ES-I3 (cell line): ENCODE data around the gene PDE4B.
"Not testable (repeated sequence)": the region's sequence is repeated elsewhere in the genome, so short reads cannot be mapped to it uniquely, and the experiment has no call there.

Source experiments
- H3K36me3 ChIP-seq: 2 replicates; pipeline ENCODE4 v1.6.1; 2013; ENCODE audit warnings: mild to moderate bottlenecking, low read length, control low read depth, moderate library complexity; ENCODE audit not compliant: insufficient read depth
- H3K4me1 ChIP-seq: 2 replicates; pipeline ENCODE4 v1.6.1; 2013; ENCODE audit warnings: mild to moderate bottlenecking, control low read depth, low read length; ENCODE audit not compliant: insufficient read depth
- H3K9ac ChIP-seq: 2 replicates; pipeline ENCODE4 v1.6.1; 2013; ENCODE audit warnings: low read depth, mild to moderate bottlenecking, low read length, moderate library complexity
- H3K9me3 ChIP-seq: 2 replicates; pipeline ENCODE4 v1.6.1; 2013; ENCODE audit warnings: mild to moderate bottlenecking, low read length, moderate library complexity; ENCODE audit not compliant: control insufficient read depth, insufficient read depth

The PDE4B gene

GRCh38 chr1:66132324-66132723, 339.6 kb downstream of the PDE4B start:
- Histone ChIP-seq H3K9ac (no peak overlapping the region), H3K4me1 (no peaks in the 10 kb centered on the region), H3K9me3 (no peaks in the 10 kb centered on the region), H3K36me3 (no peaks in the 10 kb centered on the region)

DNA sequence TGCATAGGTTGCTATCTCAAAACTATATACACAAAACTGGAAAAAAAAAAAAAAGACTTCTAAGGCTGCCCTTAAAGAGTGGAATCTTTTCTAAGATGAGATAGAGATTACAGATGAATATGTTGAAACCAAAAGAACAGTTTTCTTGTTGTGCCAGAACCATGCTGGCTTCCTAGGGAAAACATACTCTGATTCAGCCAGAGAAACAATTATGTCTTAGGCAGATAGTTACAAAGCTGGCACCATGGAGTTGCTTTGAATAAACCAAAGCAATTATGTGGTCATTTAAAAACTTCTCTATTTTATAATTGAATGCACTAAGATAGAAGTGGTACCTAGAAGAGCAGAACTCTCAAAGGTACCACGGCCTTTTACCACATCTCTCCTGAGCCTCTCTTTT, 341.3 kb downstream of the PDE4B start:
- H3K36me3 ChIP-seq = no peaks in the 10 kb centered on the region

DNA sequence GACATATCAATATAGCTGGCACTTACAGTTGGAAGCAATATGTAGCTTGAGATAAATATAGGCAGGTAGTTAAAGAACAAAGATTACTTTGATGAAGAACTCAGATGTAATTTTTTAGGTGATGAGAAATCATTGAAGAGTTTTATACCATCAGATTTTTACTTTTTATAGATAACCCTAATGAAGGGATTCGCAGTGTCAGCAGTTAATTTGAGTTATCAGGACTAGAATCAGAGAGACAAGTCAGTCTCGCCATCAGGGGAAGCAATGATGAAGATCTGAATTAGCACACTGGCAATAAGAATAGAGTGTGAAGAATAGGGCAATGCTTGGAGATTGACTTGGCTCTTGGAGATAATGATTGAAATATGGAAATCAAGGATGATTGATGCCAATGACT, 342.5 kb downstream of the PDE4B start:
- H3K36me3 ChIP-seq = no peaks in the 10 kb centered on the region
- H3K9ac ChIP-seq = no peak overlapping the region
- no peaks in the 10 kb centered on the region for H3K4me1 ChIP-seq
- H3K9me3 ChIP-seq = no peaks in the 10 kb centered on the region

More for the DNA sequence above, 341.3 kb downstream of the PDE4B start:
- H3K9me3 ChIP-seq = no peaks in the 10 kb centered on the region
- H3K4me1 ChIP-seq = no peaks in the 10 kb centered on the region
- no peak overlapping the region for H3K9ac ChIP-seq

- not testable (repeated sequence) for H3K4me1 ChIP-seq, H3K9me3 ChIP-seq, H3K36me3 ChIP-seq, H3K9ac ChIP-seq
Measured at GRCh38 chr1:66136423-66136822, 343.7 kb downstream of the PDE4B start.

- Histone ChIP-seq H3K9ac (no peak overlapping the region), H3K9me3 (no peaks in the 10 kb centered on the region)
Measured at GRCh38 chr1:66137235-66137634, 344.5 kb downstream of the PDE4B start.

DNA sequence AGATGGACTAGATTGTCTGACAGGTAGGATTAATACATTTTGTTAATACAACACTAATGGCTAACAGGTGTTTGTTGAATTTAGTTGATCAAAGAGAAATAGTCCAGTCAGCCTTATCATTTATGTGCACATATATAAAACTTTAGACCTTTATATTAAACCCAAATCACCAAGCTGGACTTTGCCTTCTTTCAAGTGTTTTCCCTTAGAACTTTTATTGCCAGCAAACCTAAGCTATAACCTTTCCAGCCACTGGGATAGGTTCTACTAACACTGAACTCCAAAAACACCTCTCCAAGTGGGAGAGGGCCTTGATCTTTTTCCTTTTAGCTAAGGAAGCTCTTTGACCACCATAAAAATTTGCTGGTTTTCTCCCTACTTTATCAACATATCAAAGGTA, 345.9 kb downstream of the PDE4B start:
- Histone ChIP-seq H3K9ac (no peak overlapping the region), H3K4me1 (no peaks in the 10 kb centered on the region), H3K36me3 (no peaks in the 10 kb centered on the region), H3K9me3 (no peaks in the 10 kb centered on the region)

More at GRCh38 chr1:66137235-66137634, 344.5 kb downstream of the PDE4B start:
- H3K4me1 ChIP-seq = no peaks in the 10 kb centered on the region
- H3K36me3 ChIP-seq = no peaks in the 10 kb centered on the region

DNA sequence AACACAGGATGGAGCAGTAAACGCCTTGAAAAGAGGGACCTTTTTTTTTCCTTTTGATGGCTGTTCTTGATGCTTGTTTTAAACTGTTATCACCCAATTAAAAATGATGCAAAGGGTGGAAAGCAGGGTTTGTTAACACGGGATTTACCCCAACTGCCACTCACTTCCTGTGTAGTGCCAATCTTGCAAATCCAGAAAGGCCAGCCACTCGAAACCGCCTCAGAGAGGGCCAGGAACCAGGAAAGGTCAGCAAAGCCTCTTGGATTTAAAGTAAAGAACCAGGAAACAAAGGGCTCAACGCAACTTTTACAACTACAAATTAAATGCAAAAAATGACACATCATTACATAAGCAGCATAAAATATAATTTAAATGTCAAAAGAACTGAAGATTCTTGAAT, 347.4 kb downstream of the PDE4B start:
- no peaks in the 10 kb centered on the region for H3K9me3 ChIP-seq
- no peaks in the 10 kb centered on the region for H3K36me3 ChIP-seq
- no peak overlapping the region for H3K9ac ChIP-seq
- H3K4me1 ChIP-seq = no peaks in the 10 kb centered on the region

- H3K9ac ChIP-seq = no peak overlapping the region
- H3K4me1 ChIP-seq = no peaks in the 10 kb centered on the region
- H3K36me3 ChIP-seq = no peaks in the 10 kb centered on the region
- no peaks in the 10 kb centered on the region for H3K9me3 ChIP-seq
Measured at GRCh38 chr1:66143651-66144050, 351.0 kb downstream of the PDE4B start.

- Histone ChIP-seq H3K4me1 (no peaks in the 10 kb centered on the region), H3K9ac (no peak overlapping the region), H3K36me3 (no peaks in the 10 kb centered on the region), H3K9me3 (no peaks in the 10 kb centered on the region)
Measured at GRCh38 chr1:66147226-66147835, 354.6 kb downstream of the PDE4B start.

- H3K9ac ChIP-seq = no peak overlapping the region
- H3K36me3 ChIP-seq = no peaks in the 10 kb centered on the region
- H3K4me1 ChIP-seq = no peaks in the 10 kb centered on the region
- no peaks in the 10 kb centered on the region for H3K9me3 ChIP-seq
Measured at GRCh38 chr1:66152034-66152433, 359.3 kb downstream of the PDE4B start.

DNA sequence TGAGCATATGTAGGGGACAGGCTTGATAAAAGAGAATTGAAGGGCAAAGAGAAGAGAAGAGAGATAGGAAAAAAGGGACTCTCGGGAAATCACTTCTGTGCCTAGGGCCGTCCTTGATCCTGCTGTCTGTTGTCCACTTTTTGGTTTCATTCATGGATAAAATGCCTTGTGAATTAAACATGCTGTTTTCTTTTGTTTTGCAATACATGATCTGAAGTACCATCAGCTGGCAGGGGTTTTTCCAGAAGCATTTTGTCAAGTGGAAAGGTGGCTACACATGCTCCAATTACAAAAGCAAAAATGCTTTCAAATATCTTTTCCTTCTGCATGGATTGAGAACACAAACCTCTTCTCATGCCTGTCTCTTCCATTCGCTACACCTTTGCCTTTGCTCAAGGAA, 361.7 kb downstream of the PDE4B start:
- Histone ChIP-seq H3K4me1 (no peaks in the 10 kb centered on the region), H3K9ac (no peak overlapping the region), H3K9me3 (no peaks in the 10 kb centered on the region), H3K36me3 (no peaks in the 10 kb centered on the region)

DNA sequence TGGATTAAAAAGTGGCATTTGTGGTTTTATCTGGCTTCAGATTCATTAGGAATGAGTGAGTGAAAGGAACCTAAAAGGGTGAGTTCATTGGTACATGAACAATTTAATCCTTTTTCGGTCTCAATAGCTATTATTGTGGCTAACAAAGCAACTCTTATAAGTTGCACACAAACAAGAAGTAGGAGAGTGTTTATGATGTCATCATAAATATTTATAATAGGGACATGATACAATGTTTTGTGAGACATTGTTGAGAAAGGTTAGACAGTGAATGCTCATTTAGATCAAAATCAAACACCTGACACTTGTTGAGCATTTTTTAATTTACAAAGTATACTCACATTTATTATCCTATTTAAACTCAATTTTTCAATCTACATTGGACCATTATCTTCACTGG, 363.4 kb downstream of the PDE4B start:
- Histone ChIP-seq H3K4me1 (no peaks in the 10 kb centered on the region), H3K36me3 (no peaks in the 10 kb centered on the region), H3K9ac (no peak overlapping the region), H3K9me3 (no peaks in the 10 kb centered on the region)

- H3K36me3 ChIP-seq = no peaks in the 10 kb centered on the region
Measured at GRCh38 chr1:66159800-66160199, 367.1 kb downstream of the PDE4B start.

GRCh38 chr1:66160719-66161118, 368.0 kb downstream of the PDE4B start:
- no peaks in the 10 kb centered on the region for H3K9me3 ChIP-seq
- H3K4me1 ChIP-seq = no peaks in the 10 kb centered on the region
- no peak overlapping the region for H3K9ac ChIP-seq
- H3K36me3 ChIP-seq = no peaks in the 10 kb centered on the region

More at GRCh38 chr1:66159800-66160199, 367.1 kb downstream of the PDE4B start:
- no peaks in the 10 kb centered on the region for H3K9me3 ChIP-seq
- H3K4me1 ChIP-seq = no peaks in the 10 kb centered on the region
- no peak overlapping the region for H3K9ac ChIP-seq

- H3K9ac ChIP-seq = no peak overlapping the region
- H3K9me3 ChIP-seq = no peaks in the 10 kb centered on the region
- no peaks in the 10 kb centered on the region for H3K36me3 ChIP-seq
- no peaks in the 10 kb centered on the region for H3K4me1 ChIP-seq
Measured at GRCh38 chr1:66166753-66167152, 374.1 kb downstream of the PDE4B start.

DNA sequence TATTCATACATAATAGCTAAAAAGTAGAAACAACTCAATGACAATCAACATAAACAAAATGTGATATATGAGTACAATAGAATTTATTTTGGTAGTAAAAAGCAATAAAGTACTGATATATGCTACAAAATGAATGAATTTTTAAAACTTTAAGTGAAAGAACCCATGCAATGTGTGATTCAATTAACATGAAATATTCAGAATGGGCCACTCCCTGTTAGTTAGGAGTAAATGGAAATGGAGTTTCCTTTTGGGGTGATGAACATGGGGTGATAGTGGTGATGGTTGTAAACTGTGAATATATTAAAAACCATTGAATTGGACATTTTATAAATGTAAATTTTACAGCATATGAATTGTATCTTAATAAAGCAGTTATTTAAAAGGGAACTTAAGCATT, 374.6 kb downstream of the PDE4B start:
- Histone ChIP-seq H3K36me3 (no peaks in the 10 kb centered on the region), H3K9me3 (no peaks in the 10 kb centered on the region), H3K4me1 (no peaks in the 10 kb centered on the region), H3K9ac (no peak overlapping the region)
